CD4-positive, alpha-beta T cell (primary cell): ENCODE measurements around the gene C16orf46. TPM values are rescaled to one million over a fixed set of nuclear protein-coding genes. Genes with fewer than 3 reads are reported as not detected.

Source experiments
- ATAC-seq: fragments of 200-7000 bp; cut with Tn5 transposase; one replicate; pipeline ENCODE4 v1.10.0; 2022; ENCODE audit warnings: mild to moderate bottlenecking; ENCODE audit not compliant: poor library complexity
- CTCF ChIA-PET: fragments of 350-600 bp; sonication (Branson Sonifier 250); formaldehyde crosslinking; loops from one replicate; lab custom pipeline; 2021; ENCODE audit warnings: antibody characterized with exemption, inconsistent platforms; lab: Charles Lee
- POLR2A ChIA-PET: fragments of 350-600 bp; sonication (Branson Sonifier 250); formaldehyde crosslinking; loops from one replicate; lab custom pipeline; 2021; ENCODE audit warnings: antibody characterized with exemption, inconsistent platforms; lab: Charles Lee
- DNase-seq, 14 experiments: peaks; one replicate each; pipeline ENCODE4 v3.0.0-alpha.2; 2013 to 2020; ENCODE audit warnings: mixed read lengths in 2 of 14
- H3K27ac ChIP-seq, 2 donors: one replicate each; pipeline versions ENCODE4 v1.5.1 to v1.7.0; 2013; ENCODE audit warnings: low read length in 2 of 2, low read depth in 1 of 2, mild to moderate bottlenecking in 1 of 2
- H3K27me3 ChIP-seq, 2 experiments: 1 replicate in 1 of 2; 2 replicates in 1 of 2; pipeline versions ENCODE4 v1.6.1 to v1.7.0; 2013; ENCODE audit warnings: low read length in 2 of 2, control low read depth in 1 of 2, mild to moderate bottlenecking in 1 of 2, moderate library complexity in 1 of 2; ENCODE audit not compliant: insufficient read depth in 2 of 2, control insufficient read depth in 1 of 2
- H3K36me3 ChIP-seq: one replicate; pipeline ENCODE4 v1.6.1; 2013; ENCODE audit warnings: low read length, control low read depth; ENCODE audit not compliant: insufficient read depth
- H3K4me1 ChIP-seq: one replicate; pipeline ENCODE4 v1.6.1; 2013; ENCODE audit warnings: low read length, control low read depth; ENCODE audit not compliant: insufficient read depth
- H3K4me3 ChIP-seq: one replicate; pipeline ENCODE4 v1.5.1; 2013; ENCODE audit warnings: mild to moderate bottlenecking, low read length, moderate library complexity
- H3K9me3 ChIP-seq, 2 experiments: 1 replicate in 1 of 2; 2 replicates in 1 of 2; pipeline versions ENCODE4 v1.6.1 to v1.7.0; 2013; ENCODE audit warnings: low read length in 2 of 2, mild to moderate bottlenecking in 2 of 2, control low read depth in 1 of 2, moderate library complexity in 1 of 2; ENCODE audit not compliant: control insufficient read depth in 1 of 2, insufficient read depth in 1 of 2
- H3K27ac Mint-ChIP-seq: one replicate; pipeline ENCODE4 v1.8.0; 2020; ENCODE audit warnings: mixed read lengths
- H3K27me3 Mint-ChIP-seq: one replicate; pipeline ENCODE4 v1.8.0; 2021; ENCODE audit warnings: mixed read lengths
- H3K36me3 Mint-ChIP-seq: one replicate; pipeline ENCODE4 v1.8.0; 2021; ENCODE audit warnings: low read depth, mixed read lengths
- H3K4me1 Mint-ChIP-seq: one replicate; pipeline ENCODE4 v1.8.0; 2021; ENCODE audit warnings: low read depth, mixed read lengths
- H3K4me3 Mint-ChIP-seq: one replicate; pipeline ENCODE4 v1.8.0; 2020; ENCODE audit warnings: mild to moderate bottlenecking, mixed read lengths
- H3K9me3 Mint-ChIP-seq: one replicate; pipeline ENCODE4 v1.8.0; 2020; ENCODE audit warnings: mixed read lengths
- CTCF ChIP-seq: fragments of 200-600 bp; IDR thresholded peaks from one replicate; pipeline ENCODE4 v1.8.0; 2022; ENCODE audit warnings: antibody characterized with exemption, mild to moderate bottlenecking
- intact Hi-C, 2 experiments: fragments of 100-400 bp; cut with DNase I in 1 of 2; cut with micrococcal nuclease in 1 of 2; formaldehyde crosslinking; loops; one replicate each; pipeline versions ENCODE4 v1.15.1 to v1.9.0; 2023 to 2025; cut with DNase I, micrococcal nuclease
- total RNA-seq, 174 experiments: library from RNA in 2 of 174; stranded (reverse) in 2 of 174; gene quantifications; one replicate each; pipeline ENCODE4 v1.2.3 and lab custom pipeline; 2021 to 2026

The C16orf46 gene
- total RNA-seq, 2 experiments from 2014 or later = 0.55 TPM; not detected in 1

GRCh38 chr16:81042821-81043220 is 34.2 kb downstream of the C16orf46 start:
- ChIA-PET POLR2A (no interaction called here), CTCF (no interaction called here)
- Histone ChIP-seq H3K36me3 (peaks cover 50% of the 10 kb centered on the region), H3K27me3 (no peaks in the 10 kb centered on the region), H3K9me3 (no peaks in the 10 kb centered on the region), H3K4me1 (peaks cover 11% of the 10 kb centered on the region), H3K4me3 (no peak overlapping the region), H3K27ac (no peak overlapping the region)
- no peaks in the 10 kb centered on the region for H3K9me3 Mint-ChIP-seq
- H3K27me3 Mint-ChIP-seq = no peaks in the 10 kb centered on the region
- DNase-seq (no peak), ATAC-seq (no peak)
- H3K27ac Mint-ChIP-seq = no peak overlapping the region
- H3K4me1 Mint-ChIP-seq = peaks cover 23% of the 10 kb centered on the region
- TF ChIP-seq CTCF = no peak
- no peak overlapping the region for H3K4me3 Mint-ChIP-seq
- intact Hi-C loops = no loop called here
- H3K36me3 Mint-ChIP-seq = peaks cover 68% of the 10 kb centered on the region

- POLR2A ChIA-PET = no interaction called here
- intact Hi-C loops = no loop called here
- Histone ChIP-seq H3K27ac (no peak overlapping the region), H3K36me3 (peaks cover 50% of the 10 kb centered on the region), H3K4me1 (peaks cover 22% of the 10 kb centered on the region), H3K9me3 (no peaks in the 10 kb centered on the region), H3K4me3 (no peak overlapping the region), H3K27me3 (no peaks in the 10 kb centered on the region)
- DNase-seq = no peak
- Mint-ChIP-seq H3K36me3 (peaks cover 68% of the 10 kb centered on the region), H3K4me1 (peaks cover 31% of the 10 kb centered on the region), H3K9me3 (no peaks in the 10 kb centered on the region), H3K27ac (no peak overlapping the region), H3K27me3 (no peaks in the 10 kb centered on the region), H3K4me3 (no peak overlapping the region)
- no peak for TF ChIP-seq CTCF
- CTCF ChIA-PET = no interaction called here
- ATAC-seq = no peak
Observed at GRCh38 chr16:81041696-81042095, 35.3 kb downstream of the C16orf46 start.

GRCh38 chr16:81040842-81041241 is 36.2 kb downstream of the C16orf46 start:
- DNase-seq = no peak
- no peaks in the 10 kb centered on the region for H3K9me3 Mint-ChIP-seq
- no peak for TF ChIP-seq CTCF
- intact Hi-C loops = no loop called here
- H3K27ac ChIP-seq = no peak overlapping the region
- H3K4me1 ChIP-seq = peaks cover 27% of the 10 kb centered on the region
- no peak overlapping the region for H3K27ac Mint-ChIP-seq
- H3K4me3 ChIP-seq = no peak overlapping the region
- H3K27me3 ChIP-seq = no peaks in the 10 kb centered on the region
- no peak for ATAC-seq
- no peaks in the 10 kb centered on the region for H3K9me3 ChIP-seq
- H3K4me1 Mint-ChIP-seq = peaks cover 34% of the 10 kb centered on the region
- H3K27me3 Mint-ChIP-seq = no peaks in the 10 kb centered on the region
- ChIA-PET POLR2A (no interaction called here), CTCF (interaction anchor here (1.3 kb wide), 1 partner anchor 18 kb away, joined by 3 read pairs; no protein-coding TSS in a partner anchor)
- H3K36me3 Mint-ChIP-seq = peaks cover 68% of the 10 kb centered on the region
- no peak overlapping the region for H3K4me3 Mint-ChIP-seq
- peaks cover 50% of the 10 kb centered on the region for H3K36me3 ChIP-seq
